CD4-positive, CD25-positive, alpha-beta regulatory T cell (primary cell): ENCODE data around the gene IRS2. TPM values are rescaled to one million over a fixed set of nuclear protein-coding genes. Genes with fewer than 3 reads are reported as not detected.

Experiments used
- ATAC-seq, 2 donors: fragments of 150-1000 bp; cut with Tn5 transposase; one replicate each; pipeline ENCODE4 v1.10.0; 2021; ENCODE audit warnings: low read depth in 2 of 2, moderate number of reproducible peaks in 2 of 2, moderate library complexity in 1 of 2
- DNase-seq, 3 donors: peaks; one replicate each; pipeline versions ENCODE4 v3.0.0 to v3.0.0-alpha.2; 2012 to 2022; ENCODE audit warnings: mixed read lengths in 1 of 3
- H3K27ac ChIP-seq: one replicate; pipeline ENCODE4 v1.7.0; 2013; ENCODE audit warnings: mild to moderate bottlenecking, low read length; ENCODE audit not compliant: insufficient read depth, poor library complexity, severe bottlenecking
- H3K27me3 ChIP-seq: one replicate; pipeline ENCODE4 v1.7.0; 2013; ENCODE audit warnings: low read length; ENCODE audit not compliant: control insufficient read depth, insufficient read depth
- H3K36me3 ChIP-seq: one replicate; pipeline ENCODE4 v1.7.0; 2013; ENCODE audit warnings: mild to moderate bottlenecking, low read length, moderate library complexity; ENCODE audit not compliant: control insufficient read depth, insufficient read depth
- H3K4me1 ChIP-seq: 2 replicates; pipeline ENCODE4 v1.7.0; 2013; ENCODE audit warnings: mild to moderate bottlenecking, low read length; ENCODE audit not compliant: insufficient read depth, control insufficient read depth, poor library complexity, severe bottlenecking
- H3K4me3 ChIP-seq: one replicate; pipeline ENCODE4 v1.7.0; 2013; ENCODE audit warnings: low read depth, mild to moderate bottlenecking, low read length, moderate library complexity
- H3K9me3 ChIP-seq, 2 experiments: 1 replicate in 1 of 2; 2 replicates in 1 of 2; pipeline ENCODE4 v1.7.0; 2013; ENCODE audit warnings: low read length in 2 of 2, mild to moderate bottlenecking in 1 of 2, moderate library complexity in 1 of 2; ENCODE audit not compliant: control insufficient read depth in 2 of 2
- H3K27ac Mint-ChIP-seq, 3 donors: one replicate each; pipeline ENCODE4 v1.8.0; 2020 to 2022; ENCODE audit warnings: mild to moderate bottlenecking in 3 of 3, mixed read lengths in 3 of 3, moderate library complexity in 2 of 3
- H3K27me3 Mint-ChIP-seq: one replicate; pipeline ENCODE4 v1.8.0; 2022; ENCODE audit warnings: mild to moderate bottlenecking, mixed read lengths
- H3K36me3 Mint-ChIP-seq: one replicate; pipeline ENCODE4 v1.8.0; 2020; ENCODE audit warnings: mixed read lengths
- H3K4me1 Mint-ChIP-seq, 4 donors: one replicate each; pipeline ENCODE4 v1.8.0; 2020 to 2022; ENCODE audit warnings: mixed read lengths in 4 of 4, mild to moderate bottlenecking in 1 of 4
- H3K4me3 Mint-ChIP-seq, 4 donors: one replicate each; pipeline ENCODE4 v1.8.0; 2020 to 2022; ENCODE audit warnings: mild to moderate bottlenecking in 4 of 4, mixed read lengths in 4 of 4, moderate library complexity in 3 of 4
- H3K9me3 Mint-ChIP-seq, 7 donors: one replicate each; pipeline ENCODE4 v1.8.0; 2020 to 2022; ENCODE audit warnings: mixed read lengths in 7 of 7, mild to moderate bottlenecking in 3 of 7, moderate library complexity in 2 of 7
- polyA plus RNA-seq, 4 donors: library from polyadenylated mRNA; unstranded; fragments of 300-500 nt; fragmentation: Illumina TruSeq; gene quantifications; one replicate each; pipeline ENCODE4 v1.2.3, GENCODE V29; 2021
- total RNA-seq: library from RNA; stranded (reverse); gene quantifications from one replicate; pipeline ENCODE4 v1.2.3, GENCODE V29; 2022

The IRS2 gene
- total and polyA plus RNA-seq, 5 donors from 2014 or later: 1.9 to 86.7 (median 2.7) TPM

GRCh38 chr13:109773786-109774185 is 12.6 kb downstream of the IRS2 start:
- ATAC-seq: no peak
- Histone ChIP-seq H3K9me3 (no peaks in the 10 kb centered on the region), H3K27ac (no peak overlapping the region), H3K4me3 (no peak overlapping the region), H3K36me3 (no peaks in the 10 kb centered on the region), H3K27me3 (no peaks in the 10 kb centered on the region), H3K4me1 (peaks cover 16% of the 10 kb centered on the region)
- Mint-ChIP-seq H3K4me3 (no peak overlapping the region), H3K27me3 (no peaks in the 10 kb centered on the region), H3K9me3 (no peaks in the 10 kb centered on the region), H3K27ac (peak overlapping the region in 1 of 3 donors; percentile 45), H3K36me3 (peaks cover 29% of the 10 kb centered on the region), H3K4me1 (peaks cover 35 to 77% (median 36%) of the 10 kb centered on the region in 4 donors)
- DNase-seq: no peak

- Histone ChIP-seq H3K27ac (no peak overlapping the region), H3K27me3 (no peaks in the 10 kb centered on the region), H3K4me3 (no peak overlapping the region), H3K36me3 (no peaks in the 10 kb centered on the region), H3K9me3 (no peaks in the 10 kb centered on the region), H3K4me1 (peaks cover 10% of the 10 kb centered on the region)
- no peaks in the 10 kb centered on the region for H3K27me3 Mint-ChIP-seq
- DNase-seq (no peak), ATAC-seq (no peak)
- H3K36me3 Mint-ChIP-seq: peaks cover 29% of the 10 kb centered on the region
- no peaks in the 10 kb centered on the region for H3K9me3 Mint-ChIP-seq
- H3K4me1 Mint-ChIP-seq: peaks cover 30 to 76% (median 30%) of the 10 kb centered on the region in 4 donors
- H3K4me3 Mint-ChIP-seq: no peak overlapping the region
- peak overlapping the region in 1 of 3 donors; percentile 45 for H3K27ac Mint-ChIP-seq
Observed at GRCh38 chr13:109773276-109773675, 13.1 kb downstream of the IRS2 start.

- H3K27me3 Mint-ChIP-seq: no peaks in the 10 kb centered on the region
- H3K36me3 Mint-ChIP-seq: peaks cover 29% of the 10 kb centered on the region
- no peak for DNase-seq
- no peak overlapping the region for H3K4me3 Mint-ChIP-seq
- H3K4me3 ChIP-seq: no peak overlapping the region
- H3K27ac Mint-ChIP-seq: peak overlapping the region in 1 of 3 donors; percentile 77
- H3K4me1 Mint-ChIP-seq: peaks cover 22 to 69% (median 22%) of the 10 kb centered on the region in 4 donors
- no peaks in the 10 kb centered on the region for H3K9me3 Mint-ChIP-seq
- H3K9me3 ChIP-seq: no peaks in the 10 kb centered on the region
- H3K4me1 ChIP-seq: no peaks in the 10 kb centered on the region
- no peaks in the 10 kb centered on the region for H3K36me3 ChIP-seq
- H3K27me3 ChIP-seq: no peaks in the 10 kb centered on the region
- H3K27ac ChIP-seq: no peak overlapping the region
- no peak for ATAC-seq
Observed at GRCh38 chr13:109771926-109772325, 14.5 kb downstream of the IRS2 start.

- Histone ChIP-seq H3K4me3 (no peak overlapping the region), H3K27ac (no peak overlapping the region), H3K27me3 (no peaks in the 10 kb centered on the region), H3K36me3 (no peaks in the 10 kb centered on the region), H3K9me3 (no peaks in the 10 kb centered on the region), H3K4me1 (no peaks in the 10 kb centered on the region)
- Mint-ChIP-seq H3K36me3 (peaks cover 32% of the 10 kb centered on the region), H3K4me1 (peaks cover 16 to 65% (median 18%) of the 10 kb centered on the region in 4 donors), H3K27ac (peak overlapping the region in 1 of 3 donors; percentile 51), H3K27me3 (no peaks in the 10 kb centered on the region), H3K4me3 (no peak overlapping the region), H3K9me3 (no peaks in the 10 kb centered on the region)
- ATAC-seq: no peak
- no peak for DNase-seq
Observed at GRCh38 chr13:109770436-109770835, 15.9 kb downstream of the IRS2 start.

- no peak overlapping the region for H3K27ac ChIP-seq
- no peaks in the 10 kb centered on the region for H3K27me3 ChIP-seq
- H3K9me3 ChIP-seq: no peaks in the 10 kb centered on the region
- ATAC-seq (no peak), DNase-seq (no peak)
- no peak overlapping the region for H3K4me3 ChIP-seq
- no peaks in the 10 kb centered on the region for H3K27me3 Mint-ChIP-seq
- peak overlapping the region in 1 of 3 donors; percentile 14 for H3K27ac Mint-ChIP-seq
- H3K36me3 Mint-ChIP-seq: peaks cover 32% of the 10 kb centered on the region
- H3K36me3 ChIP-seq: no peaks in the 10 kb centered on the region
- H3K4me1 ChIP-seq: no peaks in the 10 kb centered on the region
- no peaks in the 10 kb centered on the region for H3K9me3 Mint-ChIP-seq
- no peak overlapping the region for H3K4me3 Mint-ChIP-seq
- H3K4me1 Mint-ChIP-seq: peaks cover 16 to 70% (median 22%) of the 10 kb centered on the region in 4 donors
Observed at GRCh38 chr13:109769921-109770320, 16.5 kb downstream of the IRS2 start.

- H3K27me3 Mint-ChIP-seq: no peaks in the 10 kb centered on the region
- no peaks in the 10 kb centered on the region for H3K9me3 Mint-ChIP-seq
- Histone ChIP-seq H3K36me3 (no peaks in the 10 kb centered on the region), H3K4me1 (no peaks in the 10 kb centered on the region), H3K4me3 (no peak overlapping the region), H3K9me3 (no peaks in the 10 kb centered on the region), H3K27me3 (no peaks in the 10 kb centered on the region), H3K27ac (no peak overlapping the region)
- no peak for ATAC-seq
- H3K4me3 Mint-ChIP-seq: peak overlapping the region in 2 of 4 donors; percentile 15 to 24
- peaks cover 21 to 71% (median 26%) of the 10 kb centered on the region in 4 donors for H3K4me1 Mint-ChIP-seq
- no peak overlapping the region for H3K27ac Mint-ChIP-seq
- no peak for DNase-seq
- peaks cover 32% of the 10 kb centered on the region for H3K36me3 Mint-ChIP-seq
Observed at GRCh38 chr13:109769275-109769674, 17.1 kb downstream of the IRS2 start.

GRCh38 chr13:109768616-109769015 is 17.8 kb downstream of the IRS2 start:
- Mint-ChIP-seq H3K4me1 (peaks cover 18 to 70% (median 25%) of the 10 kb centered on the region in 4 donors), H3K36me3 (peaks cover 26% of the 10 kb centered on the region), H3K9me3 (no peaks in the 10 kb centered on the region), H3K27ac (peak overlapping the region in 1 of 3 donors; percentile 35), H3K4me3 (no peak overlapping the region), H3K27me3 (no peaks in the 10 kb centered on the region)
- Histone ChIP-seq H3K27me3 (no peaks in the 10 kb centered on the region), H3K36me3 (no peaks in the 10 kb centered on the region), H3K9me3 (no peaks in the 10 kb centered on the region), H3K4me1 (peaks cover 3% of the 10 kb centered on the region), H3K4me3 (no peak overlapping the region), H3K27ac (no peak overlapping the region)
- ATAC-seq: no peak
- no peak for DNase-seq

- peaks cover 3% of the 10 kb centered on the region for H3K4me1 ChIP-seq
- no peaks in the 10 kb centered on the region for H3K36me3 ChIP-seq
- no peaks in the 10 kb centered on the region for H3K9me3 ChIP-seq
- no peak for ATAC-seq
- no peaks in the 10 kb centered on the region for H3K9me3 Mint-ChIP-seq
- H3K36me3 Mint-ChIP-seq: peaks cover 23% of the 10 kb centered on the region
- no peak overlapping the region for H3K27ac ChIP-seq
- no peak overlapping the region for H3K4me3 Mint-ChIP-seq
- no peak for DNase-seq
- peaks cover 16 to 67% (median 21%) of the 10 kb centered on the region in 4 donors for H3K4me1 Mint-ChIP-seq
- H3K27me3 Mint-ChIP-seq: no peaks in the 10 kb centered on the region
- H3K27me3 ChIP-seq: no peaks in the 10 kb centered on the region
- H3K4me3 ChIP-seq: no peak overlapping the region
- H3K27ac Mint-ChIP-seq: peak overlapping the region in 2 of 3 donors; percentile 35 to 49
Observed at GRCh38 chr13:109768176-109768575, 18.2 kb downstream of the IRS2 start.
